Activated naive CD4-positive, alpha-beta T cell treated with anti-CD3 and anti-CD28 coated beads, Interleukin-2, amount 50 U/mL, for 16 hours (primary cell): ENCODE measurements around the gene CCDC116.
"Not testable (repeated sequence)": the region's sequence is repeated elsewhere in the genome, so short reads cannot be mapped to it uniquely, and the experiment has no call there.

Source experiments
- DNase-seq: peaks from one replicate; pipeline ENCODE4 v3.0.0-alpha.2; 2020

CCDC116 gene

GRCh38 chr22:21652547-21653545 lies 20.3 kb downstream of the CCDC116 start:
- DNase-seq: no peak

- no peak for DNase-seq
These were observed 24.4 kb downstream of the CCDC116 start for GRCh38 chr22:21657020-21657359.

DNA sequence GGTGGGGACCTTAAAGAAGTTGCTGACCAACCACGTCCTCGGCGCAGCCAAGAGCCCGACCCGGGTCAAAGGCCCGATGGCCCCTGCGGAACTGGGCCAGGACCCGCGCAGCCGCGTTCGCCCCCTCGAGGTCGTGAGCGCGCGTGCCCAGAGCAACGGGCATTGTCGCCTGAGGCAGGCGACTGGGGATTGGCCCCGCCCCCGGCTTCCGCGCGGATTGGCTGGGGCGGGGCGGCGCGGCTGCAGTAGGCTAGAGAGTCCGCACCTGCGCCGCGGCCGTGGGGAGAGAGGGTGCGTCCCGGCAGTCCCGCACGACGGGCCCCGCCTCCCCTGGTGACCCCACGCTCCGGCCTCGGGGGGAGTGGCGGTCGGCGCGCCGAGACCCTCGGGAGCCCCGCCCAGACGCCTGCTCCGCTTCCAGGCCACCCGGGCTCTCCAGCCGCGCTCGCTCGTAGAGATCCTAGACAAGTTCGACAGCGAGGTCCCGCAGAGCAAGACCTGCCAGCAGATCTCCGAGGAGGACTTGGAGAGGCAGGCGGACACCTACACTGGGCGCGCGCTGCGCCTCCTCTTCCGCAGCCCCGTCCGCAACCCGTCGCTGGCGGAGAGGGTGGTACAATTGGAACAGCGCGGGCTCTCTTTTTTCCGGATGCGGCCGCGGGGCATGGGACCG lies 24.9 kb downstream of the CCDC116 start:
- peak; percentile 81 for DNase-seq

DNA sequence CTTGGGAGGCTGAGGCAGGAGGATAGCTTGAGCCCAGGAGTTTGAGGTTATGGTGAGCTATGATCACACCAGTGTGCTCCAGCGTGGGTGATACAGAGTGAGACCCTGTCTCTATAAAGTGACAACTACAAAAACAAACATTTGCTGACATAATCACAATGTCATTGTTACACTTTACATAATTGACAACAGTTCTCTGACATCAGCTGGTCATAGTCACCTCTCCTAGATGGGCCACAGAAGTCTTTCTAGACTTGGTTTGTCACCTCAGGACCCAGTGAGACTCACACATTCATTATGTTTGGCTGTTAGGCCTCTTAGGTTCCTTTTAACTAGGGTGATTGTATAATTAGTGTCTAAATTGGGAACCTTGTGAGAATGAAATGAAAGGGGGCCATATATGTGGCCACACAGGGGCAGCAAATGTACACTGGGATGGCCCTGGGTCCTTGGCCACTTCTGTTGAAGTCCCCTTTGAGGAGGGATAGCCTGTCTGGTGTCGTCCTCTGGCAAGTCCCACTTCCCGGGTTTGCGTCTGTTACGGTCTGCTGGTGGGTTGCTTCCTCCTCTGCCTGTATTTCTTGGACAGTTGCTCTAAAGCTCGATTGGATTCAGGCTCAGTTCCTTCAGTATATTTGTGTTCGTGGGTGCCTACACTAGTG lies 27.4 kb downstream of the CCDC116 start:
- DNase-seq: no peak

DNA sequence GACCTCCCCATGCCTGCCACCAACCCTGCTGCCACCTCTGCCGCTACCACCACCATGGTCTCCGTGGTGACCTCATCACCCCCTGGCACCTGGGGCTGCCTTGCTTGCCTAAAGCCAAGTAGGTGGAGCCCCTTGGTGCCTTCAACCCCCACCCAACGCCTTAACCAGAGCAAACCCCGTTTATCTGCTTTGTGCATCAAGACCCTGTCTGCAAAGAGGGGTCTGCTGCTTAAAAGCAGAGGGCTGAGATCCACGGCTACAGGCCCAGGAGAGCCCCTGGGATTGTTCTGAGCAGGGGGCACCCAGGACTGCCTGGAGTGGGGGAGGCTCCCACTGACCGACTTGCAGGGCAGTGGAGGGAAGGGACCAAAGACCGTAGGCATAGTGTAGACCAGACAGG lies 28.3 kb downstream of the CCDC116 start:
- DNase-seq: no peak

DNA sequence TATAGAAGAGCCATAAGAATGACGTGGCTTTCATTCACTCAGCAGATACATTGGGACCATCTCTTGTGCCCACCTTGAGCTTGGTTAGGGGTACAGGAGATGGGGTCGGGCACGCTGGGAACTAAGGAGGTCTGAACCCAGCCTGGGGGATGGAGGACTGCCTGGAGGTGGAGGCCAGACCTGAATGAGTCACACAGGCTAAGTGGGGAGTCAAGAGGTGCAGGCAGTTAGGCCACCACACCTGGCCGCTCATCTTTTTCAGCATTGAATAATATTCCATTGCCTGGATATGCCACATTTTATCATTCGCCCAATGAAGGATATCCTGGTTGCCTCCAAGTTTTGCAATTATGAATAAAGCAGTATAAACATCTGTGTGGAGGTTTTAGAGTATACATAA lies 29.4 kb downstream of the CCDC116 start:
- DNase-seq: no peak

DNA sequence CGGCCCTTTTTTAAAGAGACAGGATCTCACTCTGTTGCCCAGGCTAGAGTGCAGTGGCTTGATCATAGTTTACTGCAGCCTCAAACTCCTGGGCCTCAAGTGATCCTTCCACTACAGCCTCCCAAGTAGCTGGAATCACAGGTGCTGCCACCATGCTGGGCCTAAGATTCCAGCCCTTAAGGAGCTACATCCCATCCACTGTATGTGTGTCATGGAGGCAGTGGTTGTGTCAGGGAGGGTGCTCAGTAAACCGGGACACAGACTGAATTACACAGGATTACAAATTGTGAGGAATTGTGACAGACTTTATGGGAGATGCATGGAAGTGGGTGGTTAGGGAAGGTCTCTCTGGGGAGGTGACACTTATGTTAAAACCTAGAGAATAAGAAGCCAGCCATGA lies 31.2 kb downstream of the CCDC116 start:
- DNase-seq: no peak

GRCh38 chr22:21665047-21665851 lies 32.7 kb downstream of the CCDC116 start:
- no peak for DNase-seq

- no peak for DNase-seq
These were observed 34.2 kb downstream of the CCDC116 start for GRCh38 chr22:21666786-21667185.

DNA sequence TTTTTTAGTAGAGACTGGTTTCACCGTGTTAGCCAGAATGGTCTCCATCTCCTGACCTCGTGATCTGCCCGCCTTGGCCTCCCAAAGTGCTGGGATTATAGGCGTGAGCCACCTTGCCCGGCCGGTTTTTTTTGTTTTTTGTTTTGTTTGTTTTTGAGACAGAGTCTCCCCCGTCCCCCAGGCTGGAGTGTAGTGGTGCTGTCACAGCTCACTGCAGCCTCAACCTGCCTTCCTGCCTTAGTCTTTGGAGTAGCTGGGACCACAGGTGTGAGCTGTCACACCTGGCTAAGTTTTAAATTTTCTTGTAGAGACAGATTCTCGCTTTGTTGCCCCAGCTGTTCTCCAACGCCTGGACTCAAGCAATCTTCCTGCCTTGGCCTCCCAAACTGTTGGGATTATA lies 36.5 kb downstream of the CCDC116 start:
- DNase-seq: no peak

DNA sequence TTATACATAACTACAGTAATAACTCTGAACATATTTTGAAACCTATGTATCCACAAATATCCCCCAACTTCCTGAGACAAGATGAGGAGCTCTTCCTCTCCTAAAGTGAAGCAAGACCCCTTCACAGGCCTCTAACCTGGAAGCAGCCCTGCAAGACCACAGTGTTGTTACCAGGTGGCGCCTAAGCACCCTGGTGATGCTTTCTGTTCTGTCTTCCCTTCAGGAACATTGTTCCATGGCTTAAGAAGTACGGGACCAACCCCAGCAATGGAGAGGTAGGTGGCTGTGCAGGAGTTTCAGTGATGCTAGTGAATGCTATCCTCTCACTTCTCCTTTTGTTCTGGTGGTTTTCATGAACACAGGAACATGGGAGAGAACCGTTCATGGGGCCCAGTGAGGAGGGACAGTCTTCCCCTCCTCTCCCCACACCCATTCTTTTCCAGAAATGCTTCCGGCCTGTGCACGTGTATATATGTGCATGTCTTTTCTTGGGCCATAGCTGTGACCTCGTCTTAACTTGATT lies 39.6 kb downstream of the CCDC116 start:
- no peak for DNase-seq

DNA sequence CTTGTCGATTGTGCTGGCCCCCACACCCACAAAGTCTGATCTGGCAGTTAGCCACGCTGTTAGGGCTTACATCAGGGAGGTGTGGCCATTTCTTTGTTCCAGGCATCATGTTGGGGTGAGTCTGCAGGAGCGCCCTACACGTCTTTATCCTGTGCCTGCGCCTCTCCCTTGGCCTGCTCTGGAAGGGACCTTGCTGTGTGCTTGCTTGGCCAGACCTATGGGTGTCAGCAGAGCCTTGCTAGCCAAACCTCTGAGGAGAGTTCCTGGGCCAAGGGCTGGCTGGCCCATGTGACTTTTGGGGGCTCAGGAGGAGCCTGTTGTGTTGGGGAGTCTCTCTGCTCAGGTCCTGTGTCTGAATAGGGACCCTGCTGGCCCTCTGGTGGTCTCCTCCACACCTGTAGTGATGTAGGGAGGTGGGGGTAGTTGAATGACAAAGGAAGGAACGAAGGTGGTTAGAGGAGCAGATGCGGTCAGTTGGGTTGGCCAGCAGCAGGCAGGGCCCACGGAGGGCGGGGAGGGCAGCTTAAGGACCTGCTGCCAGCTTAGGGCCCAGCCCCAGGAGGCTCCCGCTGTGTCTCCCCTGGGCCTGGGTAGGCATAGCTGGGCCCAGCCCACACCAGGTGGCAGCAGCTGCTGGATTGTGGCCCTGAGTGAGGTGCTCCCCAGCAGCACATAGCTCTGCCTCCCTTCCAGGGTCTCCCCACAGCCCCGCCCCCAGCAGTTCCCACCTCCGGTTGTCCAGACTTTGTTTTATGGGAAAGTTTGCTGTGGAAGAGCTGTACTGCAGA lies 41.2 kb downstream of the CCDC116 start:
- DNase-seq: no peak

DNA sequence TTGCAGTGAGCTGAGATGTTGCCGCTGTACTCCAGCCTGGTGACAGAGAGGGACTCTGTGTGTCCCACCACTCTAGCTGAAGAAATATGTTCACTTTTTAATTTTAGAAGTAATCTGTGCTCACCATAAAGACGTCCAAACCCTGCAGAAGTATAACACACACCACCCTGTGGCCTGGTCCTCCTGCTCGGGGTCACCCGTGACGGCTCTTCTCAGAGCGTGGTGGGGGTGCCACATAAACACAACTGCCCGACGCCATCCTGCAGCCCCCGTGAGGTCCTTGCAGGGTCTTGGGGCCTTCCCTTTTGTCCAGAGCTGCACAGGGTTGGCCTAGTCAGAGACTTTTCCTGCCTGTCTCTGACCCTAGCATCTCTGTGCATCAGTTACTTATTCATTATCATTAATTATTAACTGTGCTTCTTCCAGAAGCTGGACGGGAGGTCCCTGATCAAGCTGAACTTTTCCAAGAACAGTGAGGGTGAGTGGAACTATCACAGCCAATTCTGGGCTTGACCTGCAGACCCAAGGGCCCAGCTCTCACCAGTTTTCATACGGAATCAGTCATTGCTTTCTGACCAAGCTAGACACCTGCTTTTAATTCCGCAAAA lies 42.2 kb downstream of the CCDC116 start:
- no peak for DNase-seq

- no peak for DNase-seq
These were observed 45.3 kb downstream of the CCDC116 start for GRCh38 chr22:21677606-21678443.

DNA sequence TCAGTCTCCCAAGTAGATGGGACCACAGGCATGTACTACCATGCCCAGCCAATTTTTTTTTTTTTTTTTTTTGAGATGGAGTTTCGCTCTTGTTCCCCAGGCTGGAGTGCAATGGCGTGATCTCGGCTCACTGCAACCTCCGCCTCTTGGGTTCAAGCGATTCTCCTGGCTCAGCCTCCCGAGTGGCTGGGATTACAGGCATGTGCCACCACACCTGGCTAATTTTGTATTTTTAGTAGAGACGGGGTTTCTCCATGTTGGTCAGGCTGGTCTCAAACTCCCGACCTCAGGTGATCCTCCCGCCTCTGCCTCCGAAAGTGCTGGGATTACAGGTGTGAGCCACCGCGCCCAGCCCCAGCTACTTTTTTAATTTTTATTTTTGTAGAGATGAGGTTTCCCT lies 46.3 kb downstream of the CCDC116 start:
- DNase-seq: not testable (repeated sequence)

GRCh38 chr22:21679383-21679782 lies 46.8 kb downstream of the CCDC116 start:
- no peak for DNase-seq

- DNase-seq: no peak
These were observed 48.4 kb downstream of the CCDC116 start for GRCh38 chr22:21680830-21681565.

DNA sequence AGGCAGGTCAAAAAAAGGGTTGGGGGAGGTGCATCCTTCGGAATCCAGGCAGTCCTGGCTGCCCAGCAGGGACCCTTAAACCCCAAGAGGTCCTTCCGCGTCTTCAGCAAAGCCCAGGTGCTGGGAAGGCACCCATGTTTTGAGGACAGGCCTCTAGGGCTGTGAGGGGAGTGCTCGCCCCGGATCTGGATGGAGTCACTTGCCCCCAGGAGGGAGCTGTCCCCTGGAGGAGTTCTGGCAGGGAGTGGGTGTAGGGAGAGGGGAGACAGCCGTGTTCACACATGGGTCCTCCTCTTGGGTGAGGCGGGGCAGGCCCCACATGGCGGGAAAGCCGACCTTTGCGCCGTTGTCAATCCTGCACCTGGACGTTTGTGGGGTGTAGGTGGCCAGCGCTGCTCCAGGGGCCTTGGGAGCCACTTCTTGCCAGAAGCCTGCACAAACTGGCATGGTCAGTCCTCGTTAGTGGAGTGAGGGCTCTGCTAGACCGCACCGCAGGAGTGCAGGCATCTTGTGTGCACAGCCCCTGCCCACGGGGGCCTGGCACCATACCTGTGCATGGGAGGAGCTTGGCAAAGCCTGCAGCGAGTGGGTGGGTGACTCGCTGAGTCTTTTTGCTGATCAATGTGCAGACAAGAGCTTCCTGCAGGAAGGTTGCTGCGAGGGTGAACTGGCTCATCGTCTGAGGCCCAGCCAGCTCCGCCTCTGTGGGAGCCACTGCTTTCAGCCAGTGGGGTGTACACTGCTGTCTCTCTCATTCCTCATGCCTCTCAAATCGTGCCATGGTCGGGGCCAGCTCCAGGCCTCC lies 49.2 kb downstream of the CCDC116 start:
- no peak for DNase-seq
